Vagina (tissue), 2 donors: ENCODE data around the gene TBCD. TPM values are rescaled to one million over a fixed set of nuclear protein-coding genes. Genes with fewer than 3 reads are reported as not detected.

Experiments
- DNase-seq, 2 donors: peaks; one replicate each; pipeline ENCODE4 v3.0.0-alpha.2; 2017; ENCODE audit errors: extremely low spot score in 2 of 2
- H3K27ac ChIP-seq: fragments of 200-600 bp; sonication (generic); one replicate; pipeline ENCODE4 v1.5.1; 2019
- H3K27me3 ChIP-seq: fragments of 200-600 bp; sonication (generic); one replicate; pipeline ENCODE4 v1.5.1; 2019
- H3K36me3 ChIP-seq, 2 donors: fragments of 200-600 bp; sonication (generic); one replicate each; pipeline ENCODE4 v1.5.1; 2017 to 2019
- H3K4me1 ChIP-seq: fragments of 200-600 bp; sonication (generic); one replicate; pipeline ENCODE4 v1.5.1; 2019
- H3K4me3 ChIP-seq, 2 donors: fragments of 200-600 bp; sonication (generic); 1 replicate in 1 of 2; 2 replicates in 1 of 2; pipeline ENCODE4 v1.5.1; 2016 to 2019
- H3K9me3 ChIP-seq: fragments of 200-600 bp; sonication (generic); one replicate; pipeline ENCODE4 v1.5.1; 2019
- POLR2A ChIP-seq, 2 donors: fragments of 450-650 bp; IDR thresholded peaks; one replicate each; pipeline ENCODE4 v1.6.1; 2017; ENCODE audit warnings: antibody characterized with exemption in 2 of 2, mild to moderate bottlenecking in 2 of 2, moderate library complexity in 2 of 2
- POLR2AphosphoS5 ChIP-seq, 2 donors: sonication (generic); formaldehyde crosslinking; IDR thresholded peaks; one replicate each; pipeline ENCODE4 v1.9.0; 2017; ENCODE audit warnings: antibody characterized with exemption in 2 of 2, mild to moderate bottlenecking in 2 of 2, low read depth in 1 of 2; ENCODE audit not compliant: insufficient read depth in 1 of 2
- intact Hi-C: fragments of 100-400 bp; cut with DNase I; formaldehyde crosslinking; loops from one replicate; pipeline ENCODE4 v1.15.1; 2023
- total RNA-seq: library from RNA; depleted of rRNA; stranded (reverse); fragments of >200 nt; gene quantifications from one replicate; pipeline ENCODE4 v1.2.3, GENCODE V29; 2016
- TF ChIP-seq, protein P1 (sequence below), 3 experiments: fragments of 450-650 bp in 2 of 3; fragments of 200-600 bp in 1 of 3; sonication (generic) in 1 of 3; IDR thresholded peaks; one replicate each; pipeline ENCODE4 v1.5.1; 2017 to 2019; ENCODE audit warnings: antibody characterized with exemption in 3 of 3, mild to moderate bottlenecking in 2 of 3, moderate library complexity in 2 of 3

Gene TBCD
- total RNA-seq, 1 donor from 2014 or later = 79.3 TPM

DNA sequence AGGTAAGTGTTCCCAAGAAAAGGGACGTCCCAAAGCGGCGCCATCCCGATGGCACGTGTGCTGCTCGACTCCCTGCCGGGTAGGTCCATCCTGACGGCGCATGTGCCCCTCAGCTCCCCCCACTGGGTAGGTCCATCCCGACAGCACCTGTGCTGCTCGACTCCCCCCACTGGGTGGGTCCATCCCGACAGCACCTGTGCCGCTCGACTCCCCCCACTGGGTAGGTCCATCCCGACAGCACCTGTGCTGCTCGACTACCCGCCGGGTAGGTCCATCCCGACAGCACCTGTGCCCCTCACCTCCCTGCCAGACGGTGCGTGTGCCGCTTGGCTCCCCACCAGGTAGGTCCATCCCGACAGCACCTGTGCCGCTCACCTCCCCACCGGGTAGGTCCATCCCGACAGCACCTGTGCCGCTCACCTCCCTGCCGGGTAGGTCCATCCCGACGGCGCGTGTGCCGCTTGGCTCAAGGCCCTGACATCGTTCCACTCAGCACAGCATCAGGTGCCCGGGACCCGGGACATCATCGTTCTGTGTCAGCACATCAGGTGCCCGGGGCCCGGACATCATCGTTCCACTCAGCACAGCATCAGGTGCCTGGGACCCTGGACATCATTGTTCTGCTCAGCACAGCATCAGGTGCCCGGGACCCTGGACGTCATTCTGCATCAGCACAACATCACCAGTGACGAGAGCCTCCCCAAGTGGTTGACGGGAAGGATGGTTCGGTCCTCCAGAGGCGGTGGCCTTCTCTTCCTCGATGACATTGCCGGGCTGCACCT, 22.2 kb upstream of the TBCD start:
- Histone ChIP-seq H3K27ac (no peak overlapping the region), H3K36me3 (peaks cover 0 to 19% of the 10 kb centered on the region in 2 donors)
- intact Hi-C loops = no loop called here

DNA sequence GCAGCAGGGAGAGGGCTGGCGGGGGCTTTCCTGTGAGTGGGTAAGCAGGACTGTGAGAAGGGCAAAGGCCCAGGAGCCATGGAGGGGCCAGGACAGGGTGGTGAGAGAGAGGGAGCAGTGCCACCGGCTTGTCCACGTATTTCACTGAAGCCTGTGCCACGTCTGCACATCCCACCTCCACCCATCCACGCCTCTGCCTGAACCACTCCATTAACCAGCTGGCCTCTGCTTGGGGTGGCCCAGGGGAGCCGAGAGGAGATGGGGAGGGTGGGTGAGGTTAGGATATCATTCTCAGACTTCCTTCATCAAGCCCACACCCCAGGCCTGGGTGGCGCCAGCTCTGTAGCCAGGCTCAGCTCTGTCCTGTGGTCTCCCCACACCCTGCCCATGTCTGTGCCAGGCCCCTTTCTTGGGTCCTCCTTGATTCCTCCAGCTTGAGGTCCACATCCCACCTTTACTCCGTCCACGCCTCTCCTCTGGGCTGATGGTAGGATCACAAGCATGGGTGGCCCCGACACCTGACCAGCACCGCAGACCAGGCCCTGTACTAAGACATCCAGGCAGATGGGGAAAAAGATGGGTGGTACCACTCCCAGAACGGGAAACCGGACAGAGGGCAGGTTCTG, 19.6 kb upstream of the TBCD start:
- peaks cover 0 to 5% of the 10 kb centered on the region in 2 donors for H3K36me3 ChIP-seq
- H3K27me3 ChIP-seq = no peaks in the 10 kb centered on the region
- no peak overlapping the region for H3K27ac ChIP-seq
- TF ChIP-seq POLR2AphosphoS5 (IDR thresholded peaks at IDR 0.05; ENCODE audit: insufficient read depth in 1 of 2, low read depth in 1 of 2) (no peak), POLR2A (IDR thresholded peaks at IDR 0.05) (no peak)
- TF ChIP-seq, protein P1, sequence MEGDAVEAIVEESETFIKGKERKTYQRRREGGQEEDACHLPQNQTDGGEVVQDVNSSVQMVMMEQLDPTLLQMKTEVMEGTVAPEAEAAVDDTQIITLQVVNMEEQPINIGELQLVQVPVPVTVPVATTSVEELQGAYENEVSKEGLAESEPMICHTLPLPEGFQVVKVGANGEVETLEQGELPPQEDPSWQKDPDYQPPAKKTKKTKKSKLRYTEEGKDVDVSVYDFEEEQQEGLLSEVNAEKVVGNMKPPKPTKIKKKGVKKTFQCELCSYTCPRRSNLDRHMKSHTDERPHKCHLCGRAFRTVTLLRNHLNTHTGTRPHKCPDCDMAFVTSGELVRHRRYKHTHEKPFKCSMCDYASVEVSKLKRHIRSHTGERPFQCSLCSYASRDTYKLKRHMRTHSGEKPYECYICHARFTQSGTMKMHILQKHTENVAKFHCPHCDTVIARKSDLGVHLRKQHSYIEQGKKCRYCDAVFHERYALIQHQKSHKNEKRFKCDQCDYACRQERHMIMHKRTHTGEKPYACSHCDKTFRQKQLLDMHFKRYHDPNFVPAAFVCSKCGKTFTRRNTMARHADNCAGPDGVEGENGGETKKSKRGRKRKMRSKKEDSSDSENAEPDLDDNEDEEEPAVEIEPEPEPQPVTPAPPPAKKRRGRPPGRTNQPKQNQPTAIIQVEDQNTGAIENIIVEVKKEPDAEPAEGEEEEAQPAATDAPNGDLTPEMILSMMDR (IDR thresholded peaks at IDR 0.05) = no peak
- H3K4me3 ChIP-seq = no peak overlapping the region
- intact Hi-C loops = no loop called here
- no peaks in the 10 kb centered on the region for H3K9me3 ChIP-seq
- H3K4me1 ChIP-seq = peaks cover 25% of the 10 kb centered on the region
- DNase-seq = no peak

More for the DNA sequence above, 22.2 kb upstream of the TBCD start:
- DNase-seq = no peak
- no peaks in the 10 kb centered on the region for H3K9me3 ChIP-seq
- no peak overlapping the region for H3K4me3 ChIP-seq
- H3K27me3 ChIP-seq = no peaks in the 10 kb centered on the region
- peaks cover 4% of the 10 kb centered on the region for H3K4me1 ChIP-seq
- TF ChIP-seq POLR2AphosphoS5 (IDR thresholded peaks at IDR 0.05; ENCODE audit: insufficient read depth in 1 of 2, low read depth in 1 of 2) (no peak), POLR2A (IDR thresholded peaks at IDR 0.05) (no peak)
- TF ChIP-seq, protein P1 (IDR thresholded peaks at IDR 0.05) = no peak

DNA sequence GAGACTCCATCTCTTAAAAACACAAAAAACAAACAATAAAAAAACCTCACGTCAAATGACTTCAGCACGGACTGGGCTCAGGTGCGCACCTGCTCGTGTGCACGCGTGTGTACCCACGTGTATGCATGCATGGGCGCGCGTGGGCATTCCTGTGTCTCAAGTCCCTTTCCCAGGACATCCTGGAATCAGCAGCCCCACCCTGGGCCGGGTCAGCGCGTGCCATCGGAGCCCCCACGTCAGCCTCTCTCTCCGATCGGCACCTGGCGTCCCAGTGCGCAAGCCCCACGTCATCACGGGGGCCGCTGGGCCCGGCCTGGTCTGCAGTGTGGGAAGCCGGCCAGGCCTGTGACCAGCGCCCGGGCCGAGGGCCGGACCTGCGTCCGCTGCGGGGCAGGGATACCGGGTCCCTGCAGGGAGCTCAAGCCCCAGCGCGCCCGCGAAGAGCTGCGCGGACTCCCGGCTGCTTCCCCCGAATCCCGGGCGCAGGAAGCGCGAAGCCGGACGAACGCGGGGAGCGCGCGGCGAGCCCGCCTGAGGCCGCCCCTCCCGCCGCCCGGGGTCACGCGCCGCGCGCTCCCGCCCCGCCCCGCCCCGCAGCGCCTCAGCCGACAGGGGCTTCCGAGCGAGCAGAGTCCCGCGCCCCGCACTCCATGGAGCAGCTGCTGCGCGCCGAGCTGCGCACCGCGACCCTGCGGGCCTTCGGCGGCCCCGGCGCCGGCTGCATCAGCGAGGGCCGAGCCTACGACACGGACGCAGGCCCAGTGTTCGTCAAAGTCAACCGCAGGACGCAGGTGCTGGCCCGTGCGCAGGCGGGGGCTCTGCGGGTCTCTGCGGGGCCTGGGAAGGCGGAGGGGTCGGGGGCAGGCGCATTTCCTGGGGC, 16.6 kb upstream of the TBCD start, which contains the start of gene FN3K:
Gene FN3K (plus strand): TSS at position 629 of the 880 bp plus-strand sequence. CDS start 22 bp downstream, at position 651.
- H3K36me3 ChIP-seq = peaks cover 0 to 6% of the 10 kb centered on the region in 2 donors
- intact Hi-C loops = no loop called here
- H3K27ac ChIP-seq = peak within 1 kb of the TSS; percentile 88
- H3K4me1 ChIP-seq = peaks cover 30% of the 10 kb centered on the region
- TF ChIP-seq POLR2A (IDR thresholded peaks at IDR 0.05) (no peak), POLR2AphosphoS5 (IDR thresholded peaks at IDR 0.05; ENCODE audit: insufficient read depth in 1 of 2, low read depth in 1 of 2) (peak in 1 of 2 donors; percentile 54)
- H3K9me3 ChIP-seq = no peaks in the 10 kb centered on the region
- no peaks in the 10 kb centered on the region for H3K27me3 ChIP-seq
- H3K4me3 ChIP-seq = peak within 1 kb of the TSS; percentile 78 to 95
- DNase-seq = no peak

DNA sequence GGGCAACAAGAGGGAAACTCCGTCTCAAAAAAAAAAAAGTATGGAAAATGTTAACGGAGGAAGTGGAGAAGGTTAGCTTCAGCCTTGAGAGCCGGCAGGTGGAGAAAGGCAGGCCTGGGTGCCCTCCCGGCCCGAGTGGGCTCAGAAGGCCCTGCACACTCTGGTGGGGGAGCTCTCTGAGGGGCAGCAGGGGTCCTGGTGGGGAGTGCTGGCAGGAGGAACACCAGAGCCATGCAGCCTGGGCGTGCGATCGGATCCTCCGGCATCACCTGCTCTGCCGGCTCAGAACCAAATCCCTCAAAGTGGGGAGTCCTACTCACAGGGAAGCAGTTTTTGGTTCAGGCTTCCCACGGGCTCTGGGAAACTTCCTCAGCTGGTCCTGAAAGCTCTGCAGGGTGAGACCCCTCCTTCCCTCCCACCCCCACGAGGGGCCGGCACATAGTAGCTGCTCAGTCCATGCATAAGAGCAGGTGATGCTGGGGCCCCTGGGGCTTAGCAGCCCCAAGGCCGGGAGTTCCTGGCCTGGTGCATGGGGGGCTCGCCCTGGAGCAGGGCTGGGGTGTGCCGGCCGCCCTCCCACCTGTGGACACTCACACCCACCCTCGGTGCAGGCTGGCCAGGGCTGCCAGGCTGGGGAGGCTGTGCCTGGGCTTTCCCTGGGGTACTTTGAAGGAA, 15.2 kb upstream of the TBCD start:
- Histone ChIP-seq H3K4me3 (no peak overlapping the region), H3K36me3 (peaks cover 0 to 21% of the 10 kb centered on the region in 2 donors), H3K9me3 (no peaks in the 10 kb centered on the region), H3K4me1 (peaks cover 30% of the 10 kb centered on the region), H3K27me3 (no peaks in the 10 kb centered on the region), H3K27ac (peak overlapping the region; percentile 88)
- intact Hi-C loops = no loop called here
- no peak for DNase-seq
- TF ChIP-seq, protein P1 (IDR thresholded peaks at IDR 0.05) = no peak
- no peak for TF ChIP-seq POLR2AphosphoS5 (IDR thresholded peaks at IDR 0.05; ENCODE audit: insufficient read depth in 1 of 2, low read depth in 1 of 2)
- no peak for TF ChIP-seq POLR2A (IDR thresholded peaks at IDR 0.05)
